Lung (tissue), 12 donors: ENCODE measurements around the gene GLIS1. TPM values are rescaled to one million over a fixed set of nuclear protein-coding genes. Genes with fewer than 3 reads are reported as not detected.
"Not testable (repeated sequence)": the region's sequence is repeated elsewhere in the genome, so short reads cannot be mapped to it uniquely, and the experiment has no call there.

ENCODE experiments used
- ATAC-seq: fragments of 200-7000 bp; cut with Tn5 transposase; one replicate; pipeline ENCODE4 v1.9.1; 2020; ENCODE audit warnings: moderate number of reproducible peaks; ENCODE audit not compliant: insufficient read depth, low FRiP score
- DNase-seq, 3 donors: peaks; one replicate each; pipeline ENCODE4 v3.0.0-alpha.2; 2013 to 2017
- H3K27ac ChIP-seq, 2 donors: one replicate each; pipeline ENCODE4 v1.5.1; 2013; ENCODE audit warnings: mild to moderate bottlenecking in 2 of 2, moderate library complexity in 2 of 2, control low read depth in 1 of 2, inconsistent platforms in 1 of 2, low read depth in 1 of 2, low read length in 1 of 2
- H3K27me3 ChIP-seq, 3 donors: one replicate each; pipeline ENCODE4 v1.5.1; 2013; ENCODE audit warnings: low read length in 2 of 3; ENCODE audit not compliant: control insufficient read depth in 3 of 3, insufficient read depth in 3 of 3
- H3K36me3 ChIP-seq, 4 donors: one replicate each; pipeline ENCODE4 v1.5.1; 2013; ENCODE audit warnings: low read length in 4 of 4, mild to moderate bottlenecking in 1 of 4, moderate library complexity in 1 of 4; ENCODE audit not compliant: control insufficient read depth in 4 of 4, insufficient read depth in 4 of 4
- H3K4me1 ChIP-seq, 5 donors: one replicate each; pipeline ENCODE4 v1.5.1; 2013; ENCODE audit warnings: low read length in 5 of 5, mild to moderate bottlenecking in 2 of 5, moderate library complexity in 1 of 5; ENCODE audit not compliant: control insufficient read depth in 5 of 5, insufficient read depth in 5 of 5
- H3K4me3 ChIP-seq: one replicate; pipeline ENCODE4 v1.5.1; 2013; ENCODE audit warnings: mild to moderate bottlenecking, control low read depth, moderate library complexity
- H3K9ac ChIP-seq, 2 donors: one replicate each; pipeline ENCODE4 v1.5.1; 2013; ENCODE audit warnings: low read length in 2 of 2, control low read depth in 1 of 2; ENCODE audit not compliant: insufficient read depth in 1 of 2
- H3K9me3 ChIP-seq, 4 donors: one replicate each; pipeline ENCODE4 v1.5.1; 2013; ENCODE audit warnings: low read length in 3 of 4, mild to moderate bottlenecking in 1 of 4, moderate library complexity in 1 of 4; ENCODE audit not compliant: control insufficient read depth in 4 of 4, insufficient read depth in 3 of 4
- WGBS, 2 donors: extraction: QIAGEN DNeasy Blood & Tissue Kit; methylation state at CpG; one replicate each; pipeline ENCODE4 v1.1.7; 2013; 5-methylcytosine and 5-hydroxymethylcytosine counted together
- polyA plus RNA-seq, 2 donors: library from polyadenylated mRNA; stranded (reverse); fragments of 200-250 nt; gene quantifications; one replicate each; pipeline ENCODE4 v1.2.1, GENCODE V29; 2013
- total RNA-seq, 2 donors: library from RNA; depleted of rRNA in 1 of 2; stranded (reverse); fragments of >200 nt in 1 of 2; gene quantifications; one replicate each; pipeline ENCODE4 v1.2.1, GENCODE V29; 2014 to 2021
- TF ChIP-seq, protein P1 (sequence below): IDR thresholded peaks from 2 replicates; pipeline ENCODE4 v1.5.1; 2012; ENCODE audit warnings: mild to moderate bottlenecking; ENCODE audit errors: control extremely low read depth, extremely low read depth
- donor health status: control.
- donor health status: control.
- donor health status: Bipolar disorder and iron deficiency.
- donor health status: healthy.
- donor health status: DM: yes; HTN: yes; CAD: no.

The GLIS1 gene
- total and polyA plus RNA-seq, 4 donors = 0.05 to 0.18 (median 0.17) TPM; not detected in 1

DNA sequence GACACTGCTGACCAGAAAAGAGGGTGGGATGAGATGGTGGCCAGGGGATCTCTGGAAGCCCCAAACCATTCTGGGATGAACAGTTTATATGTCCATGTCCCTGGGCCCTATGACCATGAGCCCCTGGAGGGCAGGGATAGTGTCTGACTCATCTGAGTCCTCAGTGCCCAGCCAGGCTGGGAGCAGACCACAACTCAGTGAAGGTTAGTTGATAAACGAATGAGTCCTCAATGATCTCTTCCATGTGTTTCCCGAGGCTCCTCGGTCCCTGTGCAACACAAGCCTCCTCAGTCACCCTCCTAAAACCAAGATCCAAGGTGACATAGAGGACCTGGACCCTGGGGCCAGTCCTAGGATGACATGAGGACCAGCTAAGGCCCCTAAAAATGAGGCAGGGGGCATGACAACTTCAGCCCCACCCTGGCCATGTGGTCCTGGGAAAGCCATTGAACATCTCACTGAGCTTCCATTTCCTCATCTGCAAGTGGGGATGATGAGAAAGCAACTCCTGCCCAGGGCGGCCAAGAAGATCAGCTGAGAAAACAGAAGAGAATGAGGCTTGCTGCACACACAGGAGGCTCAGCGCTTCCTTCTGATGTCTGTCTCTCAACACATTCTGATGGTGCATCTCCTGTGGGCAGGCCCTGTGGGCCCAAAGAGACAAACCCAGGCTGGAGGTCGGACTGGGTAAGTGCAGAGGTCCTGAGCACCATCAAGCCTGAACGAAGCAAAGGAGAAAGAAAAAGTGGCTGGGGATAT, 86.3 kb downstream of the GLIS1 start:
- ATAC-seq = no peak
- peak in 1 of 3 donors; percentile 4 for DNase-seq
- 85 to 88% methylated on average over 7 of the region's 7 CpGs for WGBS, 2 donors
- Histone ChIP-seq H3K4me3 (no peak overlapping the region), H3K27me3 (peaks cover 0 to 37% (median 11%) of the 10 kb centered on the region in 3 donors), H3K4me1 (peaks cover 0 to 10% (median 0%) of the 10 kb centered on the region in 5 donors), H3K9ac (no peak overlapping the region), H3K27ac (no peak overlapping the region), H3K36me3 (no peaks in the 10 kb centered on the region), H3K9me3 (peaks cover 0 to 1% (median 0%) of the 10 kb centered on the region in 4 donors)
- TF ChIP-seq, protein P1, sequence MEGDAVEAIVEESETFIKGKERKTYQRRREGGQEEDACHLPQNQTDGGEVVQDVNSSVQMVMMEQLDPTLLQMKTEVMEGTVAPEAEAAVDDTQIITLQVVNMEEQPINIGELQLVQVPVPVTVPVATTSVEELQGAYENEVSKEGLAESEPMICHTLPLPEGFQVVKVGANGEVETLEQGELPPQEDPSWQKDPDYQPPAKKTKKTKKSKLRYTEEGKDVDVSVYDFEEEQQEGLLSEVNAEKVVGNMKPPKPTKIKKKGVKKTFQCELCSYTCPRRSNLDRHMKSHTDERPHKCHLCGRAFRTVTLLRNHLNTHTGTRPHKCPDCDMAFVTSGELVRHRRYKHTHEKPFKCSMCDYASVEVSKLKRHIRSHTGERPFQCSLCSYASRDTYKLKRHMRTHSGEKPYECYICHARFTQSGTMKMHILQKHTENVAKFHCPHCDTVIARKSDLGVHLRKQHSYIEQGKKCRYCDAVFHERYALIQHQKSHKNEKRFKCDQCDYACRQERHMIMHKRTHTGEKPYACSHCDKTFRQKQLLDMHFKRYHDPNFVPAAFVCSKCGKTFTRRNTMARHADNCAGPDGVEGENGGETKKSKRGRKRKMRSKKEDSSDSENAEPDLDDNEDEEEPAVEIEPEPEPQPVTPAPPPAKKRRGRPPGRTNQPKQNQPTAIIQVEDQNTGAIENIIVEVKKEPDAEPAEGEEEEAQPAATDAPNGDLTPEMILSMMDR = no peak

GRCh38 chr1:53651356-53651755, 87.6 kb downstream of the GLIS1 start:
- no peak for ATAC-seq
- Histone ChIP-seq H3K27me3 (peaks cover 0 to 35% (median 8%) of the 10 kb centered on the region in 3 donors), H3K9ac (no peak overlapping the region), H3K27ac (no peak overlapping the region), H3K4me3 (no peak overlapping the region), H3K9me3 (peaks cover 0 to 1% (median 0%) of the 10 kb centered on the region in 4 donors), H3K36me3 (no peaks in the 10 kb centered on the region), H3K4me1 (peaks cover 0 to 10% (median 0%) of the 10 kb centered on the region in 5 donors)
- 76 to 89% methylated on average over 1 of the region's 1 CpG for WGBS, 2 donors
- TF ChIP-seq, protein P1 = no peak
- DNase-seq = peak in 1 of 3 donors; percentile 6

GRCh38 chr1:53648516-53648915, 90.4 kb downstream of the GLIS1 start:
- no peak overlapping the region for H3K27ac ChIP-seq
- no peak for ATAC-seq
- H3K27me3 ChIP-seq = peaks cover 0 to 17% (median 0%) of the 10 kb centered on the region in 3 donors
- peaks cover 0 to 16% (median 0%) of the 10 kb centered on the region in 5 donors for H3K4me1 ChIP-seq
- H3K4me3 ChIP-seq = no peak overlapping the region
- DNase-seq = no peak
- H3K9ac ChIP-seq = no peak overlapping the region
- peaks cover 0 to 1% (median 0%) of the 10 kb centered on the region in 4 donors for H3K9me3 ChIP-seq
- no peaks in the 10 kb centered on the region for H3K36me3 ChIP-seq
- TF ChIP-seq, protein P1 = no peak
- WGBS, 2 donors = 82 to 87% methylated on average over 7 of the region's 7 CpGs

GRCh38 chr1:53647915-53648314, 91.0 kb downstream of the GLIS1 start:
- Histone ChIP-seq H3K4me1 (peaks cover 0 to 19% (median 0%) of the 10 kb centered on the region in 5 donors), H3K27me3 (peaks cover 0 to 17% (median 0%) of the 10 kb centered on the region in 3 donors)
- H3K36me3 ChIP-seq, DNase-seq, H3K9ac ChIP-seq, H3K27ac ChIP-seq, H3K9me3 ChIP-seq, H3K4me3 ChIP-seq, ATAC-seq: not testable (repeated sequence)
- 96% methylated on average over 4 of the region's 4 CpGs for WGBS, 2 donors
